M059J (cell line): ENCODE measurements around the gene CCL14. TPM values are rescaled to one million over a fixed set of nuclear protein-coding genes. Genes with fewer than 3 reads are reported as not detected.

Experiments
- DNase-seq: peaks from one replicate; pipeline ENCODE4 v3.0.0-alpha.2; 2012; ENCODE audit warnings: low read depth
- total RNA-seq: library from RNA; depleted of rRNA; stranded (reverse); fragments of >200 nt; shearing (Covaris generic); gene quantifications from 2 replicates; pipeline ENCODE4 v1.2.3, GENCODE V29; 2014

The CCL14 gene
- total RNA-seq, 1 experiment from 2014 or later = not detected

- DNase-seq = no peak
Observed at GRCh38 chr17:35991075-35991474, 4.5 kb upstream of the CCL14 start.

- peak; percentile 28 for DNase-seq
Observed at GRCh38 chr17:35988164-35988563, 1.6 kb upstream of the CCL14 start.

GRCh38 chr17:35984140-35984539, 2.4 kb downstream of the CCL14 start:
- no peak for DNase-seq

- DNase-seq = no peak
Observed at GRCh38 chr17:35982409-35983191, 3.9 kb downstream of the CCL14 start.

GRCh38 chr17:35981908-35982330, 4.6 kb downstream of the CCL14 start:
- DNase-seq = no peak

- DNase-seq = no peak
Observed at GRCh38 chr17:35981246-35981645, 5.3 kb downstream of the CCL14 start, which contains the start of gene CCL16. Gene CCL16 (minus strand): TSS chr17:35981497. CDS start chr17:35981420, 77 bp downstream.

- DNase-seq = no peak
Observed at GRCh38 chr17:35978346-35978745, 8.2 kb downstream of the CCL14 start.

GRCh38 chr17:35977509-35977908, 9.0 kb downstream of the CCL14 start:
- no peak for DNase-seq

GRCh38 chr17:35973333-35974260, 12.9 kb downstream of the CCL14 start:
- peak; percentile 13 for DNase-seq

- no peak for DNase-seq
Observed at GRCh38 chr17:35972945-35973332, 13.6 kb downstream of the CCL14 start.

GRCh38 chr17:35972535-35972934, 14.0 kb downstream of the CCL14 start:
- no peak for DNase-seq

GRCh38 chr17:35972066-35972465, 14.5 kb downstream of the CCL14 start:
- no peak for DNase-seq

- DNase-seq = peak; percentile 65
Observed at GRCh38 chr17:35969558-35970380, 16.8 kb downstream of the CCL14 start.

GRCh38 chr17:35968520-35969054, 17.9 kb downstream of the CCL14 start:
- no peak for DNase-seq

GRCh38 chr17:35965272-35965671, 21.3 kb downstream of the CCL14 start:
- DNase-seq = no peak

- DNase-seq = no peak
Observed at GRCh38 chr17:35963663-35964062, 22.9 kb downstream of the CCL14 start.

GRCh38 chr17:35953720-35954119, 32.8 kb downstream of the CCL14 start:
- DNase-seq = no peak

- no peak for DNase-seq
Observed at GRCh38 chr17:35949401-35949800, 37.1 kb downstream of the CCL14 start.

GRCh38 chr17:35948092-35948491, 38.4 kb downstream of the CCL14 start:
- DNase-seq = no peak

- peak; percentile 58 for DNase-seq
Observed at GRCh38 chr17:35947156-35947585, 39.4 kb downstream of the CCL14 start.

- DNase-seq = peak; percentile 56
Observed at GRCh38 chr17:35944151-35944550, 42.4 kb downstream of the CCL14 start.
